HepG2 (cell line): Measurements from ENCODE around the gene LCK. TPM values are rescaled to one million over a fixed set of nuclear protein-coding genes. Genes with fewer than 3 reads are reported as not detected.

ENCODE experiments used
- AHR ChIP-seq: IDR thresholded peaks from 2 replicates; pipeline ENCODE4 v1.6.1; 2018; ENCODE audit warnings: missing genetic modification reagents, missing compliant biosample characterization
- CHD2 ChIP-seq: IDR thresholded peaks from 2 replicates; pipeline ENCODE4 v1.6.1; 2011; ENCODE audit warnings: low read depth, low read length, improper control_type of control experiment
- JUNB ChIP-seq: sonication (generic); formaldehyde crosslinking; IDR thresholded peaks from 2 replicates; pipeline ENCODE4 v1.8.0; 2022; ENCODE audit warnings: missing genetic modification reagents, mild to moderate bottlenecking, borderline replicate concordance
- MAZ ChIP-seq, 2 experiments: sonication (generic) in 1 of 2; formaldehyde crosslinking in 1 of 2; IDR thresholded peaks; 2 replicates each; pipeline versions ENCODE4 v1.5.0 to v1.6.1; 2012 to 2020; ENCODE audit warnings: low read depth in 2 of 2, mild to moderate bottlenecking in 2 of 2, borderline replicate concordance in 1 of 2, improper control_type of control experiment in 1 of 2, low read length in 1 of 2, missing genetic modification reagents in 1 of 2, moderate library complexity in 1 of 2
- PLRG1 ChIP-seq: fragments of 450-650 bp; conservative IDR thresholded peaks from 2 replicates; pipeline ENCODE4 v1.6.1; 2016
- POGZ ChIP-seq: sonication (generic); formaldehyde crosslinking; IDR thresholded peaks from 2 replicates; pipeline ENCODE4 v1.4.0; 2020; ENCODE audit warnings: mild to moderate bottlenecking, missing genetic modification reagents
- PTBP1 ChIP-seq: fragments of 200-400 bp; formaldehyde crosslinking; IDR thresholded peaks from 2 replicates; pipeline ENCODE4 v1.6.1; 2018; ENCODE audit warnings: low read length, low read depth; ENCODE audit not compliant: poor library complexity, severe bottlenecking
- ZMYM2 ChIP-seq: sonication (generic); formaldehyde crosslinking; IDR thresholded peaks from 2 replicates; pipeline ENCODE4 v1.8.0; 2022; ENCODE audit warnings: mild to moderate bottlenecking, missing genetic modification reagents
- ZNF124 ChIP-seq: sonication (generic); formaldehyde crosslinking; IDR thresholded peaks from 2 replicates; pipeline ENCODE4 v1.4.0; 2020; ENCODE audit warnings: missing genetic modification reagents
- ZNF224 ChIP-seq: sonication (generic); formaldehyde crosslinking; IDR thresholded peaks from 2 replicates; pipeline ENCODE4 v1.5.0; 2020; ENCODE audit warnings: mild to moderate bottlenecking, missing genetic modification reagents
- ZNF605 ChIP-seq: sonication (generic); formaldehyde crosslinking; IDR thresholded peaks from 2 replicates; pipeline ENCODE4 v1.8.0; 2022; ENCODE audit warnings: mild to moderate bottlenecking, missing genetic modification reagents
- polyA plus RNA-seq, 8 experiments: library from polyadenylated mRNA; depleted of rRNA in 3 of 8; stranded (reverse) in 7 of 8; unstranded in 1 of 8; fragments of >200 nt; fragmentation: Illumina TruSeq in 4 of 8; extraction: Trizol in 4 of 8; gene quantifications; 2 replicates each; pipeline versions ENCODE4 v1.2.1 to v1.2.3, GENCODE V29; 2011 to 2016; ENCODE audit warnings: low read depth in 4 of 8, missing spikeins in 1 of 8, mixed read lengths in 1 of 8; ENCODE audit not compliant: insufficient read depth in 1 of 8
- total RNA-seq, 5 experiments: library from RNA; depleted of rRNA; stranded (reverse); fragments of >200 nt; fragmentation: Illumina TruSeq; extraction: Trizol; gene quantifications; 2 replicates each; pipeline ENCODE4 v1.2.3, GENCODE V29; 2016; ENCODE audit warnings: low read depth in 1 of 5
- TF ChIP-seq, protein P1 (sequence below): sonication (generic); formaldehyde crosslinking; IDR thresholded peaks from 2 replicates; pipeline ENCODE4 v1.4.0; 2020; ENCODE audit warnings: mild to moderate bottlenecking, missing genetic modification reagents, borderline replicate concordance
- TF ChIP-seq, protein P2 (sequence below): sonication (generic); IDR thresholded peaks from 2 replicates; pipeline ENCODE4 v1.6.1; 2016; ENCODE audit warnings: low read depth, borderline replicate concordance
- TF ChIP-seq, protein P3 (sequence below): sonication (generic); formaldehyde crosslinking; IDR thresholded peaks from 2 replicates; pipeline ENCODE4 v1.4.0; 2020; ENCODE audit warnings: missing genetic modification reagents, mild to moderate bottlenecking, borderline replicate concordance
- TF ChIP-seq, protein P4 (sequence below): IDR thresholded peaks from 2 replicates; pipeline ENCODE4 v1.6.1; 2016; ENCODE audit warnings: mild to moderate bottlenecking, missing biosample characterization, missing genetic modification reagents
- TF ChIP-seq, protein P5 (sequence below): IDR thresholded peaks from 2 replicates; pipeline ENCODE4 v1.6.1; 2018; ENCODE audit warnings: missing genetic modification reagents, mild to moderate bottlenecking, missing compliant biosample characterization
- TF ChIP-seq, protein P6 (sequence below): sonication (generic); formaldehyde crosslinking; IDR thresholded peaks from 2 replicates; pipeline ENCODE4 v1.8.0; 2022; ENCODE audit warnings: missing genetic modification reagents, mild to moderate bottlenecking, moderate library complexity, borderline replicate concordance

The LCK gene
- total and polyA plus RNA-seq, 2 of the 13 experiments (the other 11 are each of a cell fraction or from before 2014, with no cell fraction given): 0.93 to 1.8 TPM

DNA sequence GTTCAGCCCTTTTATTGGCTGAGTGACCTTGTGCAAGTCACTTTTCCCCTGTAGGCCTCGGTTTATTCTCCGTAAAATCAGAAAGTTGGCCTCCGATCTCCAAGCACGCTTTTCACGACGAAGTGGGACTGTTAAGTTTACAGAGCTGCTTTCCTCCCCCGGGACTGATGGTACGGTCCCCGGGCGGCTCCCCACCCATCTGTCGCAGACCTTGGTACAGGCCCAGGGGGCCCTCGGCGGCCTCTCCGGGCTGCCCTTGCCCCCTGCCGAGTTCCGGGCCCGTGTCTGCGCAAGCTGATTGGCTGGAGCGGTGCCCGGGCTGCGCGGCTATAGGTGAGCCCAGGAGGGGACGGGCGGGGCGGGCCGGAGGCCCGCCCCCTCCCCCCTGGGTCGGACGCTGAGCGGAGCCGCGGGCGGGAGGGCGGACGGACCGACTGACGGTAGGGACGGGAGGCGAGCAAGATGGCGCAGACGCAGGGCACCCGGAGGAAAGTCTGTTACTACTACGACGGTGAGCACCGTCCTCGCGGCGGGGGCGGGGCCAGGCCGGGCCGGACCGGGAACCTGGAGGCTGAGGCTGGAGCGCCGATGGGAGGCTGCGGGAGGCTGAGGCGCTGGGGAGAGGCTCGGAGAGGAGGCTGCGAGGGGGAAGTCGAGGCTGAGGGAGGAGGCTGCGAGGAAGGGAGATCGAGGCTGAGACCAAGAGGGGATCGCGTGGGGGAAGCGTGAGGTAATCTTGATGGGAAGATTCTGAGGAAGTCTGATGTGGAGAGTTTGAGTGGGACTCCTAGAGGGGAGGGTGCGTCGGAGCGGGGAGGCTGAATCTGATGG is 40.9 kb downstream of the LCK start, which contains the start of gene HDAC1 (continued):
- TF ChIP-seq, protein P1, sequence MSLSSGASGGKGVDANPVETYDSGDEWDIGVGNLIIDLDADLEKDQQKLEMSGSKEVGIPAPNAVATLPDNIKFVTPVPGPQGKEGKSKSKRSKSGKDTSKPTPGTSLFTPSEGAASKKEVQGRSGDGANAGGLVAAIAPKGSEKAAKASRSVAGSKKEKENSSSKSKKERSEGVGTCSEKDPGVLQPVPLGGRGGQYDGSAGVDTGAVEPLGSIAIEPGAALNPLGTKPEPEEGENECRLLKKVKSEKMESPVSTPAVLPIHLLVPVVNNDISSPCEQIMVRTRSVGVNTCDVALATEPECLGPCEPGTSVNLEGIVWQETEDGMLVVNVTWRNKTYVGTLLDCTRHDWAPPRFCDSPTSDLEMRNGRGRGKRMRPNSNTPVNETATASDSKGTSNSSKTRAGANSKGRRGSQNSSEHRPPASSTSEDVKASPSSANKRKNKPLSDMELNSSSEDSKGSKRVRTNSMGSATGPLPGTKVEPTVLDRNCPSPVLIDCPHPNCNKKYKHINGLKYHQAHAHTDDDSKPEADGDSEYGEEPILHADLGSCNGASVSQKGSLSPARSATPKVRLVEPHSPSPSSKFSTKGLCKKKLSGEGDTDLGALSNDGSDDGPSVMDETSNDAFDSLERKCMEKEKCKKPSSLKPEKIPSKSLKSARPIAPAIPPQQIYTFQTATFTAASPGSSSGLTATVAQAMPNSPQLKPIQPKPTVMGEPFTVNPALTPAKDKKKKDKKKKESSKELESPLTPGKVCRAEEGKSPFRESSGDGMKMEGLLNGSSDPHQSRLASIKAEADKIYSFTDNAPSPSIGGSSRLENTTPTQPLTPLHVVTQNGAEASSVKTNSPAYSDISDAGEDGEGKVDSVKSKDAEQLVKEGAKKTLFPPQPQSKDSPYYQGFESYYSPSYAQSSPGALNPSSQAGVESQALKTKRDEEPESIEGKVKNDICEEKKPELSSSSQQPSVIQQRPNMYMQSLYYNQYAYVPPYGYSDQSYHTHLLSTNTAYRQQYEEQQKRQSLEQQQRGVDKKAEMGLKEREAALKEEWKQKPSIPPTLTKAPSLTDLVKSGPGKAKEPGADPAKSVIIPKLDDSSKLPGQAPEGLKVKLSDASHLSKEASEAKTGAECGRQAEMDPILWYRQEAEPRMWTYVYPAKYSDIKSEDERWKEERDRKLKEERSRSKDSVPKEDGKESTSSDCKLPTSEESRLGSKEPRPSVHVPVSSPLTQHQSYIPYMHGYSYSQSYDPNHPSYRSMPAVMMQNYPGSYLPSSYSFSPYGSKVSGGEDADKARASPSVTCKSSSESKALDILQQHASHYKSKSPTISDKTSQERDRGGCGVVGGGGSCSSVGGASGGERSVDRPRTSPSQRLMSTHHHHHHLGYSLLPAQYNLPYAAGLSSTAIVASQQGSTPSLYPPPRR (CRISPR knock-in tag): no peak
- TF ChIP-seq, protein P2, sequence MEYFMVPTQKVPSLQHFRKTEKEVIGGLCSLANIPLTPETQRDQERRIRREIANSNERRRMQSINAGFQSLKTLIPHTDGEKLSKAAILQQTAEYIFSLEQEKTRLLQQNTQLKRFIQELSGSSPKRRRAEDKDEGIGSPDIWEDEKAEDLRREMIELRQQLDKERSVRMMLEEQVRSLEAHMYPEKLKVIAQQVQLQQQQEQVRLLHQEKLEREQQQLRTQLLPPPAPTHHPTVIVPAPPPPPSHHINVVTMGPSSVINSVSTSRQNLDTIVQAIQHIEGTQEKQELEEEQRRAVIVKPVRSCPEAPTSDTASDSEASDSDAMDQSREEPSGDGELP: no peak
- TF ChIP-seq PTBP1: peak; percentile 93
- TF ChIP-seq ZNF605 (CRISPR knock-in tag): peak; percentile 82; the same call in 1 of the 2 replicates
- TF ChIP-seq PLRG1: no peak
- no peak for TF ChIP-seq ZMYM2 (CRISPR knock-in tag)
- TF ChIP-seq, protein P3, sequence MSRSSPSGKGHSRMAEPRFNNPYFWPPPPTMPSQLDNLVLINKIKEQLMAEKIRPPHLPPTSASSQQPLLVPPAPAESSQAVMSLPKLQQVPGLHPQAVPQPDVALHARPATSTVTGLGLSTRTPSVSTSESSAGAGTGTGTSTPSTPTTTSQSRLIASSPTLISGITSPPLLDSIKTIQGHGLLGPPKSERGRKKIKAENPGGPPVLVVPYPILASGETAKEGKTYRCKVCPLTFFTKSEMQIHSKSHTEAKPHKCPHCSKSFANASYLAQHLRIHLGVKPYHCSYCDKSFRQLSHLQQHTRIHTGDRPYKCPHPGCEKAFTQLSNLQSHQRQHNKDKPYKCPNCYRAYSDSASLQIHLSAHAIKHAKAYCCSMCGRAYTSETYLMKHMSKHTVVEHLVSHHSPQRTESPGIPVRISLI (CRISPR knock-in tag): no peak
- TF ChIP-seq AHR: no peak; the same call in 1 of the 2 replicates
- TF ChIP-seq, protein P4, sequence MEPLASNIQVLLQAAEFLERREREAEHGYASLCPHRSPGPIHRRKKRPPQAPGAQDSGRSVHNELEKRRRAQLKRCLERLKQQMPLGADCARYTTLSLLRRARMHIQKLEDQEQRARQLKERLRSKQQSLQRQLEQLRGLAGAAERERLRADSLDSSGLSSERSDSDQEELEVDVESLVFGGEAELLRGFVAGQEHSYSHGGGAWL (CRISPR knock-in tag): peak; percentile 57; the same call in 1 of the 2 replicates
- TF ChIP-seq POGZ (CRISPR knock-in tag): peak; percentile 68
- TF ChIP-seq JUNB (CRISPR knock-in tag): no peak
- TF ChIP-seq, protein P5, sequence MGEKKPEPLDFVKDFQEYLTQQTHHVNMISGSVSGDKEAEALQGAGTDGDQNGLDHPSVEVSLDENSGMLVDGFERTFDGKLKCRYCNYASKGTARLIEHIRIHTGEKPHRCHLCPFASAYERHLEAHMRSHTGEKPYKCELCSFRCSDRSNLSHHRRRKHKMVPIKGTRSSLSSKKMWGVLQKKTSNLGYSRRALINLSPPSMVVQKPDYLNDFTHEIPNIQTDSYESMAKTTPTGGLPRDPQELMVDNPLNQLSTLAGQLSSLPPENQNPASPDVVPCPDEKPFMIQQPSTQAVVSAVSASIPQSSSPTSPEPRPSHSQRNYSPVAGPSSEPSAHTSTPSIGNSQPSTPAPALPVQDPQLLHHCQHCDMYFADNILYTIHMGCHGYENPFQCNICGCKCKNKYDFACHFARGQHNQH: no peak
- 0 out of 2 replicates have a peak, but pooled peaks have one; percentile 60 for TF ChIP-seq ZNF224
- TF ChIP-seq CHD2: 0 out of 2 replicates have a peak, but pooled peaks have one; percentile 9
- TF ChIP-seq ZNF124 (CRISPR knock-in tag): no peak; the same call in 1 of the 2 replicates
- TF ChIP-seq, protein P6, sequence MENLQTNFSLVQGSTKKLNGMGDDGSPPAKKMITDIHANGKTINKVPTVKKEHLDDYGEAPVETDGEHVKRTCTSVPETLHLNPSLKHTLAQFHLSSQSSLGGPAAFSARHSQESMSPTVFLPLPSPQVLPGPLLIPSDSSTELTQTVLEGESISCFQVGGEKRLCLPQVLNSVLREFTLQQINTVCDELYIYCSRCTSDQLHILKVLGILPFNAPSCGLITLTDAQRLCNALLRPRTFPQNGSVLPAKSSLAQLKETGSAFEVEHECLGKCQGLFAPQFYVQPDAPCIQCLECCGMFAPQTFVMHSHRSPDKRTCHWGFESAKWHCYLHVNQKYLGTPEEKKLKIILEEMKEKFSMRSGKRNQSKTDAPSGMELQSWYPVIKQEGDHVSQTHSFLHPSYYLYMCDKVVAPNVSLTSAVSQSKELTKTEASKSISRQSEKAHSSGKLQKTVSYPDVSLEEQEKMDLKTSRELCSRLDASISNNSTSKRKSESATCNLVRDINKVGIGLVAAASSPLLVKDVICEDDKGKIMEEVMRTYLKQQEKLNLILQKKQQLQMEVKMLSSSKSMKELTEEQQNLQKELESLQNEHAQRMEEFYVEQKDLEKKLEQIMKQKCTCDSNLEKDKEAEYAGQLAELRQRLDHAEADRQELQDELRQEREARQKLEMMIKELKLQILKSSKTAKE (CRISPR knock-in tag): no peak
- peak; percentile 77 for TF ChIP-seq MAZ (IDR thresholded peaks at IDR 0.05; ENCODE audit: borderline replicate concordance, low read depth, low read length)
- no peak for TF ChIP-seq MAZ (CRISPR knock-in tag; IDR thresholded peaks at IDR 0.05; ENCODE audit: low read depth)
